Loucy (cell line): ENCODE measurements around the gene OLFM4.

Experiments used
- EZH2phosphoT487 ChIP-seq: fragments of 200-600 bp; IDR thresholded peaks from 2 replicates; pipeline ENCODE4 v1.6.1; 2018; ENCODE audit warnings: antibody characterized with exemption, mild to moderate bottlenecking, moderate library complexity, borderline replicate concordance
- TF ChIP-seq, protein P1 (sequence below): fragments of 200-600 bp; sonication (generic); conservative IDR thresholded peaks from 2 replicates; pipeline ENCODE4 v1.5.1; 2014; ENCODE audit warnings: mild to moderate bottlenecking, antibody characterized with exemption, low read length

DNA sequence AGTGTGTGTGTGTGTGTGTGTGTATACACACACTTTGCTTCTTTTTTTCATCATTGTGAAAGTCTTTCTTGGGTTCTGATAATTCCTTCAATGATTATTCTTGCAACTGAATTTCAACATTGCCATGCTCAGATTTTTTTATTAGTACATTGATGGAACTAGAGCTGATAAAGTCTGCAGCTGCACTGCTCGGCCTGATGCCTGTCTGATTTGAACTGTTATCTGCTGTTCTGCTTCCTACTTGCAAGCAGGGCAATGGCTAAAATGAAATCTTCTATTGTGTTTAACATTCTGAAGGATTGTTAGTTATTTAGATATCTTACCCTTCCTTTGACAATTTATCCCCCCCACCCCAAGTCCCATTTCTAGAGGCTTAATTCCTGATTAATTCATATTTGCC lies 61.3 kb downstream of the OLFM4 start:
- TF ChIP-seq, protein P1, sequence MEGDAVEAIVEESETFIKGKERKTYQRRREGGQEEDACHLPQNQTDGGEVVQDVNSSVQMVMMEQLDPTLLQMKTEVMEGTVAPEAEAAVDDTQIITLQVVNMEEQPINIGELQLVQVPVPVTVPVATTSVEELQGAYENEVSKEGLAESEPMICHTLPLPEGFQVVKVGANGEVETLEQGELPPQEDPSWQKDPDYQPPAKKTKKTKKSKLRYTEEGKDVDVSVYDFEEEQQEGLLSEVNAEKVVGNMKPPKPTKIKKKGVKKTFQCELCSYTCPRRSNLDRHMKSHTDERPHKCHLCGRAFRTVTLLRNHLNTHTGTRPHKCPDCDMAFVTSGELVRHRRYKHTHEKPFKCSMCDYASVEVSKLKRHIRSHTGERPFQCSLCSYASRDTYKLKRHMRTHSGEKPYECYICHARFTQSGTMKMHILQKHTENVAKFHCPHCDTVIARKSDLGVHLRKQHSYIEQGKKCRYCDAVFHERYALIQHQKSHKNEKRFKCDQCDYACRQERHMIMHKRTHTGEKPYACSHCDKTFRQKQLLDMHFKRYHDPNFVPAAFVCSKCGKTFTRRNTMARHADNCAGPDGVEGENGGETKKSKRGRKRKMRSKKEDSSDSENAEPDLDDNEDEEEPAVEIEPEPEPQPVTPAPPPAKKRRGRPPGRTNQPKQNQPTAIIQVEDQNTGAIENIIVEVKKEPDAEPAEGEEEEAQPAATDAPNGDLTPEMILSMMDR, result no peak
- TF ChIP-seq EZH2phosphoT487, result no peak
